HepG2 (cell line): ENCODE data around the gene EEF2. TPM values are rescaled to one million over a fixed set of nuclear protein-coding genes. Genes with fewer than 3 reads are reported as not detected.

Experiments used
- ARID2 ChIP-seq: sonication (generic); formaldehyde crosslinking; IDR thresholded peaks from 2 replicates; pipeline ENCODE4 v1.8.1; 2022; ENCODE audit warnings: mild to moderate bottlenecking, missing genetic modification reagents, borderline replicate concordance
- CAMTA2 ChIP-seq: sonication (generic); formaldehyde crosslinking; IDR thresholded peaks from 2 replicates; pipeline ENCODE4 v1.4.0; 2020; ENCODE audit warnings: mild to moderate bottlenecking, missing genetic modification reagents, borderline replicate concordance
- FOXK2 ChIP-seq: fragments of 450-650 bp; IDR thresholded peaks from 2 replicates; pipeline ENCODE4 v1.6.1; 2016
- FOXP1 ChIP-seq, 2 experiments: fragments of 450-650 bp in 1 of 2; IDR thresholded peaks; 2 replicates each; pipeline ENCODE4 v1.6.1; 2017 to 2018; ENCODE audit warnings: antibody characterized with exemption in 1 of 2
- GATAD1 ChIP-seq: IDR thresholded peaks from 2 replicates; pipeline ENCODE4 v1.6.1; 2016; ENCODE audit warnings: missing genetic modification reagents, missing compliant biosample characterization
- KLF6 ChIP-seq: IDR thresholded peaks from 2 replicates; pipeline ENCODE4 v1.8.0; 2016; ENCODE audit warnings: missing biosample characterization, missing genetic modification reagents
- NFKBIZ ChIP-seq: IDR thresholded peaks from 2 replicates; pipeline ENCODE4 v1.6.1; 2018; ENCODE audit warnings: missing genetic modification reagents, missing compliant biosample characterization
- RXRB ChIP-seq: IDR thresholded peaks from 2 replicates; pipeline ENCODE4 v1.6.1; 2016; ENCODE audit warnings: borderline replicate concordance, missing genetic modification reagents, missing compliant biosample characterization
- SMC3 ChIP-seq: IDR thresholded peaks from 2 replicates; pipeline ENCODE4 v1.6.1; 2011; ENCODE audit warnings: low read length, improper control_type of control experiment
- STAT5B ChIP-seq: sonication (generic); formaldehyde crosslinking; IDR thresholded peaks from 2 replicates; pipeline ENCODE4 v1.4.0; 2020; ENCODE audit warnings: missing genetic modification reagents
- YEATS4 ChIP-seq: sonication (generic); formaldehyde crosslinking; IDR thresholded peaks from 2 replicates; pipeline ENCODE4 v1.4.0; 2020; ENCODE audit warnings: missing genetic modification reagents, borderline replicate concordance
- ZMAT3 ChIP-seq: sonication (generic); formaldehyde crosslinking; conservative IDR thresholded peaks from 2 replicates; pipeline ENCODE4 v1.7.0; 2021; ENCODE audit warnings: missing genetic modification reagents
- ZMYM3 ChIP-seq: sonication (generic); formaldehyde crosslinking; IDR thresholded peaks from 2 replicates; pipeline ENCODE4 v1.5.1; 2020; ENCODE audit warnings: mild to moderate bottlenecking, missing genetic modification reagents
- ZNF232 ChIP-seq: sonication (generic); formaldehyde crosslinking; IDR thresholded peaks from 2 replicates; pipeline ENCODE4 v1.4.0; 2020; ENCODE audit warnings: missing genetic modification reagents, borderline replicate concordance
- ZNF280D ChIP-seq: sonication (generic); formaldehyde crosslinking; IDR thresholded peaks from 2 replicates; pipeline ENCODE4 v1.5.1; 2020; ENCODE audit warnings: mild to moderate bottlenecking, missing genetic modification reagents
- ZNF569 ChIP-seq: sonication (generic); formaldehyde crosslinking; IDR thresholded peaks from 2 replicates; pipeline ENCODE4 v1.5.0; 2020; ENCODE audit warnings: mild to moderate bottlenecking, missing genetic modification reagents, moderate library complexity, borderline replicate concordance
- ZNF574 ChIP-seq: sonication (generic); formaldehyde crosslinking; IDR thresholded peaks from 2 replicates; pipeline ENCODE4 v1.4.0; 2020; ENCODE audit warnings: missing genetic modification reagents
- polyA plus RNA-seq, 8 experiments: library from polyadenylated mRNA; depleted of rRNA in 3 of 8; stranded (reverse) in 7 of 8; unstranded in 1 of 8; fragments of >200 nt; fragmentation: Illumina TruSeq in 4 of 8; extraction: Trizol in 4 of 8; gene quantifications; 2 replicates each; pipeline versions ENCODE4 v1.2.1 to v1.2.3, GENCODE V29; 2011 to 2016; ENCODE audit warnings: low read depth in 4 of 8, missing spikeins in 1 of 8, mixed read lengths in 1 of 8; ENCODE audit not compliant: insufficient read depth in 1 of 8
- total RNA-seq, 5 experiments: library from RNA; depleted of rRNA; stranded (reverse); fragments of >200 nt; fragmentation: Illumina TruSeq; extraction: Trizol; gene quantifications; 2 replicates each; pipeline ENCODE4 v1.2.3, GENCODE V29; 2016; ENCODE audit warnings: low read depth in 1 of 5
- TF ChIP-seq, protein P1 (sequence below): sonication (generic); formaldehyde crosslinking; IDR thresholded peaks from 2 replicates; pipeline ENCODE4 v1.5.0; 2020; ENCODE audit warnings: mild to moderate bottlenecking, missing genetic modification reagents

EEF2 gene
- total and polyA plus RNA-seq, 2 of the 13 experiments (the other 11 are each of a cell fraction or from before 2014, with no cell fraction given), result 1,441 to 1,777 TPM

GRCh38 chr19:3968556-3969434, 16.5 kb downstream of the EEF2 start (continued):
- TF ChIP-seq FOXP1 (IDR thresholded peaks at IDR 0.05) (no peak), FOXP1 (CRISPR knock-in tag; IDR thresholded peaks at IDR 0.05) (peak; percentile 61; the same call in 1 of the 2 replicates), FOXK2 (peak; percentile 87), ZNF574 (CRISPR knock-in tag) (no peak), ZNF280D (CRISPR knock-in tag) (no peak), GATAD1 (CRISPR knock-in tag) (0 out of 2 replicates have a peak, but pooled peaks have one; percentile 16), RXRB (peak; percentile 49; the same call in 1 of the 2 replicates), ZMAT3 (CRISPR knock-in tag) (no peak), ZNF232 (CRISPR knock-in tag) (no peak), NFKBIZ (CRISPR knock-in tag) (no peak), KLF6 (no peak), YEATS4 (CRISPR knock-in tag) (0 out of 2 replicates have a peak, but pooled peaks have one; percentile 34), ARID2 (CRISPR knock-in tag) (no peak), STAT5B (CRISPR knock-in tag) (no peak), ZMYM3 (no peak), SMC3 (no peak), ZNF569 (no peak), CAMTA2 (CRISPR knock-in tag) (no peak)
- TF ChIP-seq, protein P1, sequence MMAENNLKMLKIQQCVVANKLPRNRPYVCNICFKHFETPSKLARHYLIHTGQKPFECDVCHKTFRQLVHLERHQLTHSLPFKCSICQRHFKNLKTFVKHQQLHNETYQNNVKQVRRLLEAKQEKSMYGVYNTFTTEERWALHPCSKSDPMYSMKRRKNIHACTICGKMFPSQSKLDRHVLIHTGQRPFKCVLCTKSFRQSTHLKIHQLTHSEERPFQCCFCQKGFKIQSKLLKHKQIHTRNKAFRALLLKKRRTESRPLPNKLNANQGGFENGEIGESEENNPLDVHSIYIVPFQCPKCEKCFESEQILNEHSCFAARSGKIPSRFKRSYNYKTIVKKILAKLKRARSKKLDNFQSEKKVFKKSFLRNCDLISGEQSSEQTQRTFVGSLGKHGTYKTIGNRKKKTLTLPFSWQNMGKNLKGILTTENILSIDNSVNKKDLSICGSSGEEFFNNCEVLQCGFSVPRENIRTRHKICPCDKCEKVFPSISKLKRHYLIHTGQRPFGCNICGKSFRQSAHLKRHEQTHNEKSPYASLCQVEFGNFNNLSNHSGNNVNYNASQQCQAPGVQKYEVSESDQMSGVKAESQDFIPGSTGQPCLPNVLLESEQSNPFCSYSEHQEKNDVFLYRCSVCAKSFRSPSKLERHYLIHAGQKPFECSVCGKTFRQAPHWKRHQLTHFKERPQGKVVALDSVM (CRISPR knock-in tag), result peak; percentile 99
